ENCODE results near the gene HERC5.

- TF ChIP-seq POLR2A (IDR thresholded peaks at IDR 0.05; ENCODE audit: low read depth) (no peak), EP300 (IDR thresholded peaks at IDR 0.05) (no peak)
Observed at GRCh38 chr4:88533937-88534750, 77.2 kb downstream of the HERC5 start.

Measured in esophagus muscularis mucosa (tissue), 2 donors.